ENCODE data around the gene GPC1. TPM values are rescaled to one million over a fixed set of nuclear protein-coding genes. Genes with fewer than 3 reads are reported as not detected.

GPC1 gene
- total and polyA plus RNA-seq, 2 of the 13 experiments (the other 11 are each of a cell fraction or from before 2014, with no cell fraction given): 4.0 to 5.5 TPM

- intact Hi-C loops (cut with micrococcal nuclease; ENCODE audit: unreplicated experiment) (no loop called here), in situ Hi-C loops (cut with HindIII; ENCODE audit: extremely low pct_ligation_motif_present, low pct_unique_long_range_greater_than_20kb) (no loop called here)
- no TSS peak for BruUV-seq (replicated peaks)
- FAIRE-seq (no peak), ATAC-seq (no peak), DNase-seq (ENCODE audit: low spot score) (no peak)
- WGBS (ENCODE audit: low lambda C conversion rate): 99% methylated on average over 9 of the region's 11 CpGs
- ChIA-PET CTCF (ENCODE audit: low intra/inter-chr PET ratio, low total read pairs) (no interaction called here), POLR2A (no interaction called here)
- no peak overlapping the region for H2AFZ ChIP-seq (ENCODE audit: low read length)
- no peak overlapping the region for H3K9ac ChIP-seq (ENCODE audit: insufficient read depth, low read depth, low read length)
- no peaks in the 10 kb centered on the region for H3K27me3 ChIP-seq (ENCODE audit: control insufficient read depth in 1 of 2, insufficient read depth in 2 of 2, low read length in 2 of 2)
- H3K27ac ChIP-seq (ENCODE audit: extremely low read length, insufficient read depth, low read length): no peak overlapping the region
- H3K36me3 ChIP-seq (replicated peaks in 1 of 2; ENCODE audit: control insufficient read depth in 1 of 2, insufficient read depth in 2 of 2, low read length in 2 of 2): peaks cover 6 to 10% of the 10 kb centered on the region in 2 experiments; a peak in 3 of 5 replicates
- H4K20me1 ChIP-seq (ENCODE audit: insufficient read depth, low read length): no peaks in the 10 kb centered on the region
- H3K4me1 ChIP-seq (ENCODE audit: insufficient read depth, low read length): no peaks in the 10 kb centered on the region
- no peak overlapping the region for H3K4me2 ChIP-seq (ENCODE audit: low read depth, low read length)
- H3K79me2 ChIP-seq (ENCODE audit: insufficient read depth, low read length): no peaks in the 10 kb centered on the region
- no peak overlapping the region for H3K4me3 ChIP-seq (replicated peaks in 1 of 3; ENCODE audit: insufficient read depth in 1 of 3, low read depth in 2 of 3, low read length in 3 of 3)
- no peaks in the 10 kb centered on the region for H3K9me3 ChIP-seq (ENCODE audit: low read length)
- TF ChIP-seq TEAD2 (CRISPR knock-in tag; IDR thresholded peaks at IDR 0.05) (no peak), ZFY (CRISPR knock-in tag; IDR thresholded peaks at IDR 0.05) (no peak)
- TF ChIP-seq, protein P1, sequence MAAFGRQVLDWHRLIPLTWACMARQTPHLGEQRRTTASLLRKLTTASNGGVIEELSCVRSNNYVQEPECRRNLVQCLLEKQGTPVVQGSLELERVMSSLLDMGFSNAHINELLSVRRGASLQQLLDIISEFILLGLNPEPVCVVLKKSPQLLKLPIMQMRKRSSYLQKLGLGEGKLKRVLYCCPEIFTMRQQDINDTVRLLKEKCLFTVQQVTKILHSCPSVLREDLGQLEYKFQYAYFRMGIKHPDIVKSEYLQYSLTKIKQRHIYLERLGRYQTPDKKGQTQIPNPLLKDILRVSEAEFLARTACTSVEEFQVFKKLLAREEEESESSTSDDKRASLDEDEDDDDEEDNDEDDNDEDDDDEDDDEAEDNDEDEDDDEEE (CRISPR knock-in tag; IDR thresholded peaks at IDR 0.05): no peak
- TF ChIP-seq, protein P2, sequence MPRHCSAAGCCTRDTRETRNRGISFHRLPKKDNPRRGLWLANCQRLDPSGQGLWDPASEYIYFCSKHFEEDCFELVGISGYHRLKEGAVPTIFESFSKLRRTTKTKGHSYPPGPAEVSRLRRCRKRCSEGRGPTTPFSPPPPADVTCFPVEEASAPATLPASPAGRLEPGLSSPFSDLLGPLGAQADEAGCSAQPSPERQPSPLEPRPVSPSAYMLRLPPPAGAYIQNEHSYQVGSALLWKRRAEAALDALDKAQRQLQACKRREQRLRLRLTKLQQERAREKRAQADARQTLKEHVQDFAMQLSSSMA (CRISPR knock-in tag; IDR thresholded peaks at IDR 0.05): no peak
Observed at GRCh38 chr2:240507778-240508251, 72.4 kb downstream of the GPC1 start.

GRCh38 chr2:240508832-240509545 lies 73.5 kb downstream of the GPC1 start:
- H3K9me3 ChIP-seq (ENCODE audit: low read length): no peaks in the 10 kb centered on the region
- intact Hi-C loops (cut with micrococcal nuclease; ENCODE audit: unreplicated experiment): no loop called here
- no peak overlapping the region for H3K4me2 ChIP-seq (ENCODE audit: low read depth, low read length)
- H4K20me1 ChIP-seq (ENCODE audit: insufficient read depth, low read length): no peaks in the 10 kb centered on the region; the same call in 1 of the 2 replicates
- CTCF ChIA-PET (ENCODE audit: low intra/inter-chr PET ratio, low total read pairs): no interaction called here
- H3K79me2 ChIP-seq (ENCODE audit: insufficient read depth, low read length): no peaks in the 10 kb centered on the region
- no TSS peak for BruUV-seq (replicated peaks)
- FAIRE-seq (no peak), DNase-seq (ENCODE audit: low spot score) (no peak), ATAC-seq (no peak)
- in situ Hi-C loops (cut with HindIII; ENCODE audit: extremely low pct_ligation_motif_present, low pct_unique_long_range_greater_than_20kb): no loop called here
- no peak overlapping the region for H3K27ac ChIP-seq (ENCODE audit: extremely low read length, insufficient read depth, low read length)
- no peak overlapping the region for H2AFZ ChIP-seq (ENCODE audit: low read length)
- no peaks in the 10 kb centered on the region for H3K27me3 ChIP-seq (ENCODE audit: control insufficient read depth in 1 of 2, insufficient read depth in 2 of 2, low read length in 2 of 2)
- WGBS (ENCODE audit: low lambda C conversion rate): 95% methylated on average over 7 of the region's 7 CpGs
- peaks cover 6 to 10% of the 10 kb centered on the region in 2 experiments; a peak in 3 of 5 replicates for H3K36me3 ChIP-seq (replicated peaks in 1 of 2; ENCODE audit: control insufficient read depth in 1 of 2, insufficient read depth in 2 of 2, low read length in 2 of 2)
- no peak overlapping the region for H3K9ac ChIP-seq (ENCODE audit: insufficient read depth, low read depth, low read length)
- no peaks in the 10 kb centered on the region for H3K4me1 ChIP-seq (ENCODE audit: insufficient read depth, low read length)
- H3K4me3 ChIP-seq (replicated peaks in 1 of 3; ENCODE audit: insufficient read depth in 1 of 3, low read depth in 2 of 3, low read length in 3 of 3): no peak overlapping the region
- POLR2A ChIA-PET: no interaction called here
- TF ChIP-seq HNF4G (IDR thresholded peaks at IDR 0.05; ENCODE audit: borderline replicate concordance, low read depth, low read length) (no peak), HNF4G (CRISPR knock-in tag; IDR thresholded peaks at IDR 0.05; ENCODE audit: borderline replicate concordance, low read depth) (no peak), RBM39 (IDR thresholded peaks at IDR 0.05; ENCODE audit: low read depth, low read length, poor library complexity, severe bottlenecking) (no peak), NBN (conservative IDR thresholded peaks at IDR 0.05) (0 out of 2 replicates have a peak, but pooled peaks have one; percentile 21), IKZF1 (IDR thresholded peaks at IDR 0.05) (0 out of 2 replicates have a peak, but pooled peaks have one; percentile 80)
- TF ChIP-seq, protein P3, sequence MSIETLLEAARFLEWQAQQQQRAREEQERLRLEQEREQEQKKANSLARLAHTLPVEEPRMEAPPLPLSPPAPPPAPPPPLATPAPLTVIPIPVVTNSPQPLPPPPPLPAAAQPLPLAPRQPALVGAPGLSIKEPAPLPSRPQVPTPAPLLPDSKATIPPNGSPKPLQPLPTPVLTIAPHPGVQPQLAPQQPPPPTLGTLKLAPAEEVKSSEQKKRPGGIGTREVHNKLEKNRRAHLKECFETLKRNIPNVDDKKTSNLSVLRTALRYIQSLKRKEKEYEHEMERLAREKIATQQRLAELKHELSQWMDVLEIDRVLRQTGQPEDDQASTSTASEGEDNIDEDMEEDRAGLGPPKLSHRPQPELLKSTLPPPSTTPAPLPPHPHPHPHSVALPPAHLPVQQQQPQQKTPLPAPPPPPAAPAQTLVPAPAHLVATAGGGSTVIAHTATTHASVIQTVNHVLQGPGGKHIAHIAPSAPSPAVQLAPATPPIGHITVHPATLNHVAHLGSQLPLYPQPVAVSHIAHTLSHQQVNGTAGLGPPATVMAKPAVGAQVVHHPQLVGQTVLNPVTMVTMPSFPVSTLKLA (IDR thresholded peaks at IDR 0.05): peak; percentile 11; the same call in 1 of the 2 replicates
